Vagina (tissue), 2 donors: ENCODE results near the gene SRPX. TPM values are rescaled to one million over a fixed set of nuclear protein-coding genes. Genes with fewer than 3 reads are reported as not detected.

ENCODE experiments used
- DNase-seq, 2 donors: peaks; one replicate each; pipeline ENCODE4 v3.0.0-alpha.2; 2017; ENCODE audit errors: extremely low spot score in 2 of 2
- H3K27ac ChIP-seq: fragments of 200-600 bp; sonication (generic); one replicate; pipeline ENCODE4 v1.5.1; 2019
- H3K27me3 ChIP-seq: fragments of 200-600 bp; sonication (generic); one replicate; pipeline ENCODE4 v1.5.1; 2019
- H3K36me3 ChIP-seq, 2 donors: fragments of 200-600 bp; sonication (generic); one replicate each; pipeline ENCODE4 v1.5.1; 2017 to 2019
- H3K4me1 ChIP-seq: fragments of 200-600 bp; sonication (generic); one replicate; pipeline ENCODE4 v1.5.1; 2019
- H3K4me3 ChIP-seq, 2 donors: fragments of 200-600 bp; sonication (generic); 1 replicate in 1 of 2; 2 replicates in 1 of 2; pipeline ENCODE4 v1.5.1; 2016 to 2019
- H3K9me3 ChIP-seq: fragments of 200-600 bp; sonication (generic); one replicate; pipeline ENCODE4 v1.5.1; 2019
- POLR2A ChIP-seq, 2 donors: fragments of 450-650 bp; IDR thresholded peaks; one replicate each; pipeline ENCODE4 v1.6.1; 2017; ENCODE audit warnings: antibody characterized with exemption in 2 of 2, mild to moderate bottlenecking in 2 of 2, moderate library complexity in 2 of 2
- POLR2AphosphoS5 ChIP-seq, 2 donors: sonication (generic); formaldehyde crosslinking; IDR thresholded peaks; one replicate each; pipeline ENCODE4 v1.9.0; 2017; ENCODE audit warnings: antibody characterized with exemption in 2 of 2, mild to moderate bottlenecking in 2 of 2, low read depth in 1 of 2; ENCODE audit not compliant: insufficient read depth in 1 of 2
- intact Hi-C: fragments of 100-400 bp; cut with DNase I; formaldehyde crosslinking; loops from one replicate; pipeline ENCODE4 v1.15.1; 2023
- total RNA-seq: library from RNA; depleted of rRNA; stranded (reverse); fragments of >200 nt; gene quantifications from one replicate; pipeline ENCODE4 v1.2.3, GENCODE V29; 2016
- TF ChIP-seq, protein P1 (sequence below), 3 experiments: fragments of 450-650 bp in 2 of 3; fragments of 200-600 bp in 1 of 3; sonication (generic) in 1 of 3; IDR thresholded peaks; one replicate each; pipeline ENCODE4 v1.5.1; 2017 to 2019; ENCODE audit warnings: antibody characterized with exemption in 3 of 3, mild to moderate bottlenecking in 2 of 3, moderate library complexity in 2 of 3

Gene SRPX
- total RNA-seq, 1 donor from 2014 or later: 118 TPM

DNA sequence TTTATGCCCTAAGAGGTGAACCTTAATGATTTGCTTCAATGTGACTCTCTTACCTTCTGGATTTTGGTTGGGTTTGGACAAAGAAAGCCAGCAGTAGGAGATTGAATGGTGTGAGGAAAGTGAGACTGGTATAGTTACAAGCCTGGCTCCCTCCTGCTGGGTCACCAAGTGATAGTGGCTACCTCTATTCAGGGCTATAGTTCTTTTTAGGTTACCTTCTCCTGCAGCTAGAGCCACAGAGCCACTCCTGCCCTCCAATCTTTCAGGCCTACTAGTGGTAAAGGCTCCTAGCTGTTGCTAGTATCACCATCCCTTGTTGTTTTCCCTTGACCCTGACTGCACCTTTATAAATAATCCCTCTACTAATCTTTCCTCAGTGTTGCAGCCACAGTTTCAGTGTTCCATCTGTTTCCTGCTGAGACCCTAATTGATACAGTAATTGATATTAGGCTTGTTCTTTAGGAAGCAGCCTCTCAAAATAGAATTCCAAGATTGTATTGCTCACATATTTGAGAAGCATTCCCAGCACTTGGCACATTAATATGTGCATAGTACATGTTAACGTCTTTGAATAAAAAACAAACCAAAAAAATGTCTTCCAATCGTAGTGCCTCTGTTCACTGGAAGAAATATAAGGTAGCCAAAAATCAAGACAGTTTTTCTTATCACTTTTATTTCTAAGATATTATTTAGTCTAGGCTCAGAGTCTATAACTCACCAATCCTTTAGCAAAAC lies 82.3 kb downstream of the SRPX start:
- H3K4me1 ChIP-seq: no peaks in the 10 kb centered on the region
- no peaks in the 10 kb centered on the region for H3K27me3 ChIP-seq
- H3K27ac ChIP-seq: no peak overlapping the region
- no peaks in the 10 kb centered on the region for H3K36me3 ChIP-seq
- no peak for DNase-seq
- TF ChIP-seq POLR2AphosphoS5 (IDR thresholded peaks at IDR 0.05; ENCODE audit: insufficient read depth in 1 of 2, low read depth in 1 of 2) (no peak), POLR2A (IDR thresholded peaks at IDR 0.05) (no peak)
- TF ChIP-seq, protein P1, sequence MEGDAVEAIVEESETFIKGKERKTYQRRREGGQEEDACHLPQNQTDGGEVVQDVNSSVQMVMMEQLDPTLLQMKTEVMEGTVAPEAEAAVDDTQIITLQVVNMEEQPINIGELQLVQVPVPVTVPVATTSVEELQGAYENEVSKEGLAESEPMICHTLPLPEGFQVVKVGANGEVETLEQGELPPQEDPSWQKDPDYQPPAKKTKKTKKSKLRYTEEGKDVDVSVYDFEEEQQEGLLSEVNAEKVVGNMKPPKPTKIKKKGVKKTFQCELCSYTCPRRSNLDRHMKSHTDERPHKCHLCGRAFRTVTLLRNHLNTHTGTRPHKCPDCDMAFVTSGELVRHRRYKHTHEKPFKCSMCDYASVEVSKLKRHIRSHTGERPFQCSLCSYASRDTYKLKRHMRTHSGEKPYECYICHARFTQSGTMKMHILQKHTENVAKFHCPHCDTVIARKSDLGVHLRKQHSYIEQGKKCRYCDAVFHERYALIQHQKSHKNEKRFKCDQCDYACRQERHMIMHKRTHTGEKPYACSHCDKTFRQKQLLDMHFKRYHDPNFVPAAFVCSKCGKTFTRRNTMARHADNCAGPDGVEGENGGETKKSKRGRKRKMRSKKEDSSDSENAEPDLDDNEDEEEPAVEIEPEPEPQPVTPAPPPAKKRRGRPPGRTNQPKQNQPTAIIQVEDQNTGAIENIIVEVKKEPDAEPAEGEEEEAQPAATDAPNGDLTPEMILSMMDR (IDR thresholded peaks at IDR 0.05): no peak
- no peaks in the 10 kb centered on the region for H3K9me3 ChIP-seq
- H3K4me3 ChIP-seq: no peak overlapping the region
- intact Hi-C loops: no loop called here

DNA sequence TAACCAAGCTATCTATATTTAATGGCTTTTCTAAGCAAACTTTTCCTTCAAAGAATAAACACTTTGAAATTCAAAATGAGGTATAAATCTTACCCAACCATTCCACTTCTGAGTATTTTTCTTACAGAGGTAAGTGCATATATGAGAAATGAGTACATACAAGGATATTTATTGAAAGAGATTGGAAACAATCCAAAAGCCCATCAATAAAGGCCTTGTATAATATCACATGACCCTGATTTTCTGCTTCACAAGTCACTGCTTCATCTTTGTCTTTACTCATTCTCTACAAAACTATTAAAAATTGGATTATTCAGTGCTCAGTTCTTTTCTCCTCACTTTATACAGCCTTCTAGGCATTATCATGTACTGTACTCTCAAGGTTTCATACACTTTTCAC lies 91.3 kb downstream of the SRPX start:
- intact Hi-C loops: no loop called here
- Histone ChIP-seq H3K4me3 (no peak overlapping the region), H3K36me3 (no peaks in the 10 kb centered on the region), H3K27me3 (no peaks in the 10 kb centered on the region), H3K9me3 (no peaks in the 10 kb centered on the region), H3K4me1 (no peaks in the 10 kb centered on the region), H3K27ac (no peak overlapping the region)
- no peak for TF ChIP-seq POLR2A (IDR thresholded peaks at IDR 0.05)
- no peak for TF ChIP-seq POLR2AphosphoS5 (IDR thresholded peaks at IDR 0.05; ENCODE audit: insufficient read depth in 1 of 2, low read depth in 1 of 2)
- TF ChIP-seq, protein P1 (IDR thresholded peaks at IDR 0.05): no peak
- DNase-seq: no peak

DNA sequence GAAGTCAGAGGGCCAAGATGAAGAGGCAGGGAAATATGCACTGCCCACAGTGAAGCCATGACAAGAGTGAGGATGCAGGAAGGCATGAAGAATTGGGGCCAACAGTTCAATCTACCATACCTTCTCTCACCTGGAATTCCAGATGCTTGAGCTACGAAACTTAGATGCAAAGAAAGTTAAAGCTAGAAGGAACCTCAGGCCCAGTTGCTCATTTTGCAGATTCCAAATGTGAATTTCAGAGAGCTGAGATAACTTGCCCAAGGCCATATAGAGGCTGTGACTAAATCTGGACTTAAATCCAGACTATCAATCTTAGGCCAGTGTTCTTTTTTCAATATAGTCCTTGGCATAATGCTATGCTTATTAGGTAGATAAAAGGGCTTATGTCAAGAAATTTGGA lies 92.7 kb downstream of the SRPX start:
- Histone ChIP-seq H3K4me3 (no peak overlapping the region), H3K9me3 (no peaks in the 10 kb centered on the region), H3K36me3 (no peaks in the 10 kb centered on the region), H3K27ac (no peak overlapping the region), H3K4me1 (no peaks in the 10 kb centered on the region), H3K27me3 (no peaks in the 10 kb centered on the region)
- TF ChIP-seq, protein P1 (IDR thresholded peaks at IDR 0.05): no peak
- TF ChIP-seq POLR2A (IDR thresholded peaks at IDR 0.05): no peak
- no peak for TF ChIP-seq POLR2AphosphoS5 (IDR thresholded peaks at IDR 0.05; ENCODE audit: insufficient read depth in 1 of 2, low read depth in 1 of 2)
- DNase-seq: no peak
- intact Hi-C loops: no loop called here

DNA sequence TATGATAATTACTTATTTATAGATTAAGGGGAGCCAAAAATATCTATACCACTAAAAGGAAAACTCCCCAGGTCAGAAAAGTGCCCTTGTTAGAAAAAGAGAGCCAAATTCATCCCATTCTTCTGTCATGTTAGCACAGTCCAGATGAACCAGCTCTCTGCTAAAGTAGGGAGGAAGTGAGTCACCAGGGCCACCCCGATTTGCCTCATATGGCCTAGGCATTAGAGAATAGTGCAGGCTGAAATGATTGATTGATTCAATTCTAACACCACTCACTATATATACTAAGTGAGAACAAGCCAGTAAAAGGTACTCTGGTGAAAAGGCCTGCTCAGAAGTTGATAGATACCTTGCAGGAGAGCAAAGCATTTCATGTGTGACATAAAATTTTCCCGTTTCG lies 94.5 kb downstream of the SRPX start:
- Histone ChIP-seq H3K36me3 (no peaks in the 10 kb centered on the region), H3K4me3 (no peak overlapping the region), H3K9me3 (no peaks in the 10 kb centered on the region), H3K4me1 (no peaks in the 10 kb centered on the region), H3K27ac (no peak overlapping the region), H3K27me3 (no peaks in the 10 kb centered on the region)
- no peak for TF ChIP-seq POLR2AphosphoS5 (IDR thresholded peaks at IDR 0.05; ENCODE audit: insufficient read depth in 1 of 2, low read depth in 1 of 2)
- no peak for DNase-seq
- intact Hi-C loops: no loop called here

DNA sequence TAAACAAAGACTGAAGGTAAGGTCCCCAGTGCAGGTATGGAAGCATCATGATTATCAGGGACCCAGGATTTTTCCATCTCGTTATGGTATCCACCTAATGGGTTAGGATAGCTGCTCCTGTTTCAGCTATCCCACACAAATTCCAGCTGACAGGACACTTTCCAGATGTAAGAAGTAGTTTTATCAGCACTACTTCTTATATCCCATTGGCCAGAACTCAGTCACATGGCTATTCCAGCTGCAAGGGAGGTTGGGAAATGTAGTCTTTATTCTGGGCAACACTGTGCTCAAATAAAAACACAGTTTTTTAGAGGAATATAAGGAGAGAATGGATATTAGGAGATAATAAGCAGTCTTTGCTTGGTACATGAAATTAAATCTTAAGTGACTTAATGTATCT lies 96.7 kb downstream of the SRPX start:
- no peak overlapping the region for H3K4me3 ChIP-seq
- no peaks in the 10 kb centered on the region for H3K36me3 ChIP-seq
- TF ChIP-seq, protein P1 (IDR thresholded peaks at IDR 0.05): no peak
- no peak for TF ChIP-seq POLR2AphosphoS5 (IDR thresholded peaks at IDR 0.05; ENCODE audit: insufficient read depth in 1 of 2, low read depth in 1 of 2)
- no peak for DNase-seq
- no peaks in the 10 kb centered on the region for H3K4me1 ChIP-seq
- H3K27ac ChIP-seq: no peak overlapping the region
- H3K9me3 ChIP-seq: no peaks in the 10 kb centered on the region
- H3K27me3 ChIP-seq: no peaks in the 10 kb centered on the region
- intact Hi-C loops: no loop called here
